ENCODE data around the gene CDK6.

- TF ChIP-seq EZH2 (IDR thresholded peaks at IDR 0.05; ENCODE audit: insufficient read depth, poor library complexity, severe bottlenecking) (no peak), EZH2phosphoT487 (IDR thresholded peaks at IDR 0.05; ENCODE audit: insufficient read depth, low read depth) (no peak)
These were observed 38.8 kb upstream of the CDK6 start for GRCh38 chr7:92875173-92875572.

All from GM23248 (cell line).